ENCODE results near the gene CA10.

Gene CA10

DNA sequence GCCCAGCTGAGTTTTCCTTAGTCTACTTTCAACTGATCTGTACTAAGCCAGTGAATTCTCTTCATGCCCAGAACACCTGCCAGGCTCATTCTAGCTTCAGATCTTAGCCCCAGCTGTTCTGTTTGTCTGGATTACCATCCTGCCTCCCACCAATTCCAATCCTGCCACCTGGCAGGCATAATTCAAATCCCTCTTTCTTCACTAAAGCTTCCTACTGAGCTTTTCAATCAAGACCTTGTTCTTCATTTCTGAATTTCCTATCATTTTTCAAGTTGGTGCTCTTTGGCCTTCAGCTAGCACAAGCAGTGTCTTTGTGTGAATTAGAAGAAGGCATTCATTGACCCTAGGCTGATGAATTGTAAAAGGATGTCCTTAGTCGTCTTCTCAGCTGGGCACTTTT, 540.5 kb downstream of the CA10 start:
- no peak overlapping the region for H3K4me3 ChIP-seq (replicated peaks; ENCODE audit: low read depth, low read length)
- DNase-seq (ENCODE audit: extremely low read depth, insufficient read length), result no peak
- H3K36me3 ChIP-seq (ENCODE audit: control insufficient read depth, insufficient read depth, low read length), result no peaks in the 10 kb centered on the region
- TF ChIP-seq, protein P1, sequence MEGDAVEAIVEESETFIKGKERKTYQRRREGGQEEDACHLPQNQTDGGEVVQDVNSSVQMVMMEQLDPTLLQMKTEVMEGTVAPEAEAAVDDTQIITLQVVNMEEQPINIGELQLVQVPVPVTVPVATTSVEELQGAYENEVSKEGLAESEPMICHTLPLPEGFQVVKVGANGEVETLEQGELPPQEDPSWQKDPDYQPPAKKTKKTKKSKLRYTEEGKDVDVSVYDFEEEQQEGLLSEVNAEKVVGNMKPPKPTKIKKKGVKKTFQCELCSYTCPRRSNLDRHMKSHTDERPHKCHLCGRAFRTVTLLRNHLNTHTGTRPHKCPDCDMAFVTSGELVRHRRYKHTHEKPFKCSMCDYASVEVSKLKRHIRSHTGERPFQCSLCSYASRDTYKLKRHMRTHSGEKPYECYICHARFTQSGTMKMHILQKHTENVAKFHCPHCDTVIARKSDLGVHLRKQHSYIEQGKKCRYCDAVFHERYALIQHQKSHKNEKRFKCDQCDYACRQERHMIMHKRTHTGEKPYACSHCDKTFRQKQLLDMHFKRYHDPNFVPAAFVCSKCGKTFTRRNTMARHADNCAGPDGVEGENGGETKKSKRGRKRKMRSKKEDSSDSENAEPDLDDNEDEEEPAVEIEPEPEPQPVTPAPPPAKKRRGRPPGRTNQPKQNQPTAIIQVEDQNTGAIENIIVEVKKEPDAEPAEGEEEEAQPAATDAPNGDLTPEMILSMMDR (IDR thresholded peaks at IDR 0.05; ENCODE audit: insufficient read depth, low read length, poor library complexity, severe bottlenecking), result no peak
- H3K27me3 ChIP-seq (replicated peaks; ENCODE audit: control insufficient read depth, insufficient read depth, low read length), result no peaks in the 10 kb centered on the region; the same call in 1 of the 2 replicates

- no peaks in the 10 kb centered on the region; the same call in 1 of the 2 replicates for H3K27me3 ChIP-seq (replicated peaks; ENCODE audit: control insufficient read depth, insufficient read depth, low read length)
- no peaks in the 10 kb centered on the region for H3K36me3 ChIP-seq (ENCODE audit: control insufficient read depth, insufficient read depth, low read length)
- DNase-seq (ENCODE audit: extremely low read depth, insufficient read length), result no peak
- no peak overlapping the region for H3K4me3 ChIP-seq (replicated peaks; ENCODE audit: low read depth, low read length)
- TF ChIP-seq, protein P1 (IDR thresholded peaks at IDR 0.05; ENCODE audit: insufficient read depth, low read length, poor library complexity, severe bottlenecking), result no peak
These were observed 545.3 kb downstream of the CA10 start for GRCh38 chr17:51613255-51613654.

DNA sequence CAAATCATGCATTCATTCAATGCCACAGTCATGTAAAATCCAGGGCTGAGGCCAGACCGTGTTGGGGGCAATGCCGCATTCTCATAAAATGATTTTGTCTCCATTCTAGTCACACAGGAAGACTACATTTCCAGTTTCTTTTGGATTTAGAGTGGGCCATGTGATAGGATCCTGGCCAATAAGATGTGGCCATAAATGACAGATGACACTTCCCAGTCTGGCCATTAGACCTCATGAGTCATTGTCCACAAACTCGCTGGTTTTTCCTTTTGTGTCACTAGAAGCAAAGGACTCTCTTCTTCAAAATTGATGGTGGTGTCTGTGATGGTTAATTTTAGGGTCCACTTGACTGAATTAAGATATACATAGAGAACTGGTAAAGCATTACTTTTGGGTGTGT, 545.8 kb downstream of the CA10 start:
- Histone ChIP-seq H3K27me3 (replicated peaks; ENCODE audit: control insufficient read depth, insufficient read depth, low read length) (no peaks in the 10 kb centered on the region; the same call in 1 of the 2 replicates), H3K4me3 (replicated peaks; ENCODE audit: low read depth, low read length) (no peak overlapping the region), H3K36me3 (ENCODE audit: control insufficient read depth, insufficient read depth, low read length) (no peaks in the 10 kb centered on the region)
- DNase-seq (ENCODE audit: extremely low read depth, insufficient read length), result no peak
- TF ChIP-seq, protein P1 (IDR thresholded peaks at IDR 0.05; ENCODE audit: insufficient read depth, low read length, poor library complexity, severe bottlenecking), result no peak

GRCh38 chr17:51611585-51611984, 546.9 kb downstream of the CA10 start:
- DNase-seq (ENCODE audit: extremely low read depth, insufficient read length), result no peak
- TF ChIP-seq, protein P1 (IDR thresholded peaks at IDR 0.05; ENCODE audit: insufficient read depth, low read length, poor library complexity, severe bottlenecking), result no peak
- no peaks in the 10 kb centered on the region for H3K27me3 ChIP-seq (replicated peaks; ENCODE audit: control insufficient read depth, insufficient read depth, low read length)
- no peak overlapping the region for H3K4me3 ChIP-seq (replicated peaks; ENCODE audit: low read depth, low read length)
- no peaks in the 10 kb centered on the region for H3K36me3 ChIP-seq (ENCODE audit: control insufficient read depth, insufficient read depth, low read length)

DNA sequence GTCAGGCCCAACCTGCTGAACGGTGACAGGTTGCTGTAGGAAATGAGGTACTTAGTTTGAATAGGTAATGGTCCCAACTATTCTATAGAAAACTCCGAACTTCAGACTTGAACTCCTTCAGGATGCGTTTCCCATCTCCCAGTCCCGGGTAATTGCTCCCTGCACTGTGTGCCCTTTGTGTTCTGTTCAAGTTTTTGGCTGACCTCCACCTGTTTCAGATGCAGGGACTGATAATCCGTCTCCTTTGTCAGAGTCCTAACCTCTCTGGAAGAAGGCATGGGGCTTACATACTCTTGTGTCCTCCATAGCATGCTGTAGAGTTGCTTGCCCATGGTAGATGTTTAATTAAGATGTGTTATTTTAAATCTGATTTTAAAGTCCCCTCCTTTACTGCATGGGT, 547.7 kb downstream of the CA10 start:
- Histone ChIP-seq H3K4me3 (replicated peaks; ENCODE audit: low read depth, low read length) (no peak overlapping the region), H3K36me3 (ENCODE audit: control insufficient read depth, insufficient read depth, low read length) (no peaks in the 10 kb centered on the region), H3K27me3 (replicated peaks; ENCODE audit: control insufficient read depth, insufficient read depth, low read length) (no peaks in the 10 kb centered on the region)
- no peak for DNase-seq (ENCODE audit: extremely low read depth, insufficient read length)
- TF ChIP-seq, protein P1 (IDR thresholded peaks at IDR 0.05; ENCODE audit: insufficient read depth, low read length, poor library complexity, severe bottlenecking), result no peak

DNA sequence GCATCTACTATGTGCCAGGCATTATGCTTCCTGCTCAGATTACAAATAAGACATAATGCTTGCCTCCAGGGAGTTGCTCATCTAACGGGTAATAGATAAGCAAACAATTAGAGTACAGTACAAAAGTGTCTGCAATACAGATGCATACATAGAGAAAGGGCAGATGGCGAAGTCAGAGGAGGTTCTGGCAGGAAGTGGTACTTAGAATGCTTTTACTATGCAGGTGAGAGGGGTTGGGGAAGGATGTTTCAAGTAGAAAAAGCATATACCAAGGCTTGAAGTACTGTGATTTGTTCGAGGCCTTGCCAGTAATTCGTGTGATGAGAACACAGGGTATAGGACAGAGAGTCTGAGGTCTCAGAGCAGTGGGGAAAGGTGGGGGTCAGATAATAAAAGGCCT, 548.4 kb downstream of the CA10 start:
- H3K36me3 ChIP-seq (ENCODE audit: control insufficient read depth, insufficient read depth, low read length), result no peaks in the 10 kb centered on the region
- no peak for DNase-seq (ENCODE audit: extremely low read depth, insufficient read length)
- H3K27me3 ChIP-seq (replicated peaks; ENCODE audit: control insufficient read depth, insufficient read depth, low read length), result no peaks in the 10 kb centered on the region
- TF ChIP-seq, protein P1 (IDR thresholded peaks at IDR 0.05; ENCODE audit: insufficient read depth, low read length, poor library complexity, severe bottlenecking), result no peak
- H3K4me3 ChIP-seq (replicated peaks; ENCODE audit: low read depth, low read length), result no peak overlapping the region
